Left renal pelvis (tissue), 4 donors: Measurements from ENCODE around the gene OMP. TPM values are rescaled to one million over a fixed set of nuclear protein-coding genes. Genes with fewer than 3 reads are reported as not detected.

Experiments
- DNase-seq, 4 donors: peaks; one replicate each; pipeline ENCODE4 v3.0.0-alpha.2; 2013; ENCODE audit warnings: low read depth in 4 of 4, low spot score in 3 of 4
- polyA plus RNA-seq, 4 donors: library from polyadenylated mRNA; unstranded; fragments of 120-200 nt; gene quantifications; one replicate each; pipeline ENCODE4 v1.2.1, GENCODE V29; 2013; ENCODE audit not compliant: insufficient read length in 4 of 4

The OMP gene
- polyA plus RNA-seq, 4 donors, result 0.50 to 0.53 TPM; not detected in 2

- no peak for DNase-seq
These were observed 33.9 kb upstream of the OMP start for GRCh38 chr11:77068457-77069335.

DNA sequence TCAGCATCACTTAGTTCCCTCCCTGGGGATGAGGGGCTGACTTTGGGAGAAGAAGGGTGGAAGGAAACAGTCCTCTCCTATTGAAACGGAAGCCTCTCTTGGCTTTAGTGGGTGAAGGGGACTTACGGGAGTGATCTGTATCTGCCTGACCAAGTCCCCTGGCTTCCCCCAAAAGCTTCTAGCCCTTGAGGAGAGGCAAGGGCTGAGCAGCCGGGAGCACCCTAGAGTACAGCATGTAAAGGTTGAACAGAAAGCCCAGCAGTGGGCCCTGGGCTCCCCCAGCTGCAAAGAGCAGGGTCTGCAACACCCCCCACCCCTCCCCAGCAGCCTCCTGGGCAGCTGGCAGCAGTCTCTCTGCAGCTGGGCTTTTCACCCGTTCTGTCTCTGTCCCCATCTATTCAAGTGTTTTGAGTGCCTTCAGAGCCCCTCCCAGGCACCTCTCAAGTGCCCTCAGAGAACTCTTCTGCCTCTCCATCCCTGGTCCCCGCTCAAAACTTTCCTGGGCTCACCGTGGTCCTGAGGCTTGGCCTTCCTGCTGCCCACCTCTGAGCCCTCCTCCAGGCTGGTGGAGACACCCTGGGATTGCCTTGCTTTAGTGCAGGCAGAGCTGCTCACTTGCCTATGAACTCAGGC lies 33.2 kb upstream of the OMP start:
- DNase-seq, result no peak

DNA sequence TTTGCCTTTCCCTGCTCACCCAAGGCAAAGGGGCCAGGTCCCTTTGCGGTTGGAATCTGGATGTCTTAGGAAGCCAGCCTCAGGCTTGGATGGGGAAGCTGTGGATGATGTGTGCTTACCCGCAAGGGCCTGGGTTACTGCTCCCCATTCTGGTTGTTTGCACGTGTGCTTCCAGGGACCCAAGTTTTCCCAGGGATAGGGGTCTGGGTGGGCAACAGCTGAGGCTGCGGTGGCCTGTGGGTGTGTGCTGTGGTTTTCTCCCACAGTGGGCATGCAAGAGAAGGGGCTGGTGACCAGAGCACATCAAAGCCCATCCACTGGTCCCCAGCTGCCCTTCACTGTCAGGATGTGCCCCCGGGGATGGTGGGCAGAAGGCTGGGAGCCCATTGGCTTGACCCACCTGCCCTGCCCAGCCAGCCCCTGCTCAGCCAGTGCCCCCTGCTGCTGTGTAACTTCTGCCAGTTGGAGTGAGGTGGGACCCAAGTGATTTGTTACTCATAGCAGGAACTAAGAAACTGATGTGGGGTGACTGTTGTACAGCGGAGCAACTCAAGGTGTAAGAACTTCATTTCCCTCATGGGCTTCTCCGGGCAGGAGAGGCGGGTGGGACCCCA lies 32.6 kb upstream of the OMP start:
- no peak for DNase-seq

DNA sequence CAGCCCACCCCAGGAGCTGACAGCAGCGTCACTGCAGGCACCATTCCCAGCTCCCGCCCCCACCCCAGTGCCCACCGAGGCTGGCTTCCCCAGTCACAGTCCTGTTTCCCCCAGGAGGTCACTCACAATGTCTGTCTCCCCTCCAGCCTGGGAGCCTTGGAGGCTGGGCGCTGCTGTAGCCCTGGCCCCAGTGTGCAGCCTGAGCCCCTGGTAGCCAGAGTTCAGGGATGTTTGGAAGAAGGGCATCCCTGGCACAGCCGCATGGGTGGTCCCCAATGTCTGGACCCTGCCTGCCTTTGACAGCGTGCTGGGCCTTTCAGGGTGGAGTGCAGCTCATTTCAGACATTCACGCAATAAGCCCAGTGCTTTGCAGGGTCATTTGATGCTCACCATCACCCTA lies 31.6 kb upstream of the OMP start:
- DNase-seq, result no peak

- DNase-seq, result no peak
These were observed 30.7 kb upstream of the OMP start for GRCh38 chr11:77071671-77072605.

- DNase-seq, result no peak
These were observed 29.8 kb upstream of the OMP start for GRCh38 chr11:77072851-77073327.

DNA sequence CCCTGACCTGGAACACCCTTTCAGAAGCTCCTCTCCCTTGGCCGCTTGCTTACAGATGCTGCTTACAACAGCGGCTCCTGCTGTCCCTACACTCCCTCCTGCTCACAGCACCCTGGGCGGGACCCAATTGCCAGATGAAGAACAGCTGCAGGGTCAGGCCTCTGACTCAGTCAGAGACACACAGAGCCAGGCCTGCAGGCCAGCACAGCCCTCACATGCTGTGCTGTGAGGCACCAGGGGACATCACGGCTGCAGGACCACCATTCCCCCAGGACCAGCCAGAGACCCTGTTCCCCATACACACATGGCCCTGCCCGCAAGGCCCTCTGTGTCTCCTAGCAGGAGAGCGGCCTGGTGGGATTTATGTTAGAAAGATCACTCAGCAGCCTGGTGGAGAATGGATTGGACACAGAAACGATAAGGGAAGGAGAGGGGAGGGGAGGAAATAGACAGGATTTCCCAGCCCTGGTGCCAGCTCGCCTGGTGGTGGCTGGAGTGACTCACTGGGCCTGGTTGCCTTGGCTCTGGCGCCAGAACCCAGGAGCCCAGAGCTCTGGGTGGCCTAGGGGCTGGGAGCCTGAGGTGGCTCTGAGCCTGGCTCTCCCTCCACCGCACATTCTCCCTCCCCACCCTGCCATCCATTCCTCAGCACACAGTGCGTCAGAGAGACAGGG lies 29.2 kb upstream of the OMP start:
- DNase-seq, result peak in 3 of 4 donors; percentile 57 to 67 (median 58)

GRCh38 chr11:77074205-77074604 lies 28.4 kb upstream of the OMP start:
- no peak for DNase-seq

DNA sequence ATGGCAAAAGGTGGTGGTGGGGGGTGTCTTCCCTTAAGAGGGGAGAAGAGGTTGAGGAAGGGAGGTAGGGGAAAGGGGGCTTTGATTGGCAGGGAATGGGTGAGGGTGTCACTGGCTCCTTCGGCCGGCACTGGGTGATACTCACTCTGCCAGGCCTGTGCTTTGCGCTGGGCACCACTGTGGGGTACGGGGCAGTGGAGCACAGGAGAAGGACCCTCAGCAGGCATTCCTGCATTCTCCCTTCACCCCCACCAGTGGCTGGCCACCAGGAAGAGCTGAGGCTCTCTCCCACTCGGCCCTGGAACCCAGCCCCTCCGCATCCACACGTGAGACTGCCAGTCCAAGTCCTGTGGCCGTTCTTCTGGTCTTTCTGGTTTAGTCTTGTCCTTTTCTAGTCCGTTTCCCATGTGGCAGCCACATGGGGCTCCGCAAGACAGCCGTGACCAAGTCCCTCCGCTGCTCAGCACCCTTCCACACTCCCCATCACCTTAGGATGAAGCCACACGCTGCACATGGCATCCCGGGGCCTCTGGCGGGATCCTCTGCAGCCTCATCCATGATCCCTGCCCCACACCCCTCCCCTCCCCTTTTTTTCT lies 27.9 kb upstream of the OMP start:
- no peak for DNase-seq

DNA sequence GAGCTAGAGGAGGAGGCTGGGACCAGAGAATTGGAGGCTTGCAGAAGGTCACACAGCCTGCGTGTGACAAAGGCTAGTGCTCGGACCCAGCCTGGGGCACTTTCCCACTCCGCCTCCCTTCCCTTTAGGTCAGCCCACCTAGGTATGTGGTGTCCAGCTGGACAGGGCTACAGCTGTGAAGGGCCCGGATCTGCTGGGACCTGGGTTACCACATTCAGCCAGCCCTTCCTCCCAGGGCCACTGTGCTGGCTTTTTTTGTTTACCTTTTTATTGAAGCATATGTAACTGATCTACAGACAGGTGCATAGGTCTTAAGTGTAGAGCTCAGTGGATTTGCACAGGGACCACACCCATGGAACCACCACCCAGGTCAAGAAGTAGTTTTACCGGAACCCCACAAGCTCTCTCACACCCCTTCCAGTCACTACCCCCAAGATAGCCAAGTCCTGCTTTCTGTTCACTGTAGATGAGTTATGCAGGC lies 27.2 kb upstream of the OMP start:
- DNase-seq, result no peak

- DNase-seq, result no peak
These were observed 23.0 kb upstream of the OMP start for GRCh38 chr11:77079666-77080065.

DNA sequence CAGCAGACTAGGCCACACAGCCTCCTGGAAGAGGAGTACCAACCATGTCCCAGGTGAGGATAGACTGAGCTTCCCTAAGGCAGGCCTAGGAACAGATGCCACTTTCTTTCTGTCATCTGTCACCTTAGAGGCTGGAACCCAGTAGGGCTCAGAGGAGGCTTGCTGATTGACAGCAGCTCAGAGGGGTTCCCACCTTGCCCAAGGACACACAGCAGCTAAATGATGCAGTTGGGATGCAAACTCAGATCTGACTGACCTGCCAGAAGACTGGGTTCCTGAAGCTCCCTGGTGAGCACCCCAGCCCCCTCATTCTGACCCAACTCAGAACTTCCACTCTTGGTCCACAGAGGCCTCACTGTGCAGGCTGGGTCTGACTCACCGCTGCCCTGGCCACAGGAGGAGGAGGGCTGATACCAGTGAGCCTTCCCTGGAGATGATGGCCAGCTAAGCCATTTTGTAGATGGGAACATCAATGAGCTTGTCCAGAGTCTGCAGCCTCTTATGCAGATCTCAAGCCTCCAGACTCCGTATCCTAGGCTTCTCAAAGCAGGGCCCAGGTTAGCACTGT lies 21.9 kb upstream of the OMP start:
- no peak for DNase-seq

- DNase-seq, result no peak
These were observed 21.2 kb upstream of the OMP start for GRCh38 chr11:77081381-77081851.

DNA sequence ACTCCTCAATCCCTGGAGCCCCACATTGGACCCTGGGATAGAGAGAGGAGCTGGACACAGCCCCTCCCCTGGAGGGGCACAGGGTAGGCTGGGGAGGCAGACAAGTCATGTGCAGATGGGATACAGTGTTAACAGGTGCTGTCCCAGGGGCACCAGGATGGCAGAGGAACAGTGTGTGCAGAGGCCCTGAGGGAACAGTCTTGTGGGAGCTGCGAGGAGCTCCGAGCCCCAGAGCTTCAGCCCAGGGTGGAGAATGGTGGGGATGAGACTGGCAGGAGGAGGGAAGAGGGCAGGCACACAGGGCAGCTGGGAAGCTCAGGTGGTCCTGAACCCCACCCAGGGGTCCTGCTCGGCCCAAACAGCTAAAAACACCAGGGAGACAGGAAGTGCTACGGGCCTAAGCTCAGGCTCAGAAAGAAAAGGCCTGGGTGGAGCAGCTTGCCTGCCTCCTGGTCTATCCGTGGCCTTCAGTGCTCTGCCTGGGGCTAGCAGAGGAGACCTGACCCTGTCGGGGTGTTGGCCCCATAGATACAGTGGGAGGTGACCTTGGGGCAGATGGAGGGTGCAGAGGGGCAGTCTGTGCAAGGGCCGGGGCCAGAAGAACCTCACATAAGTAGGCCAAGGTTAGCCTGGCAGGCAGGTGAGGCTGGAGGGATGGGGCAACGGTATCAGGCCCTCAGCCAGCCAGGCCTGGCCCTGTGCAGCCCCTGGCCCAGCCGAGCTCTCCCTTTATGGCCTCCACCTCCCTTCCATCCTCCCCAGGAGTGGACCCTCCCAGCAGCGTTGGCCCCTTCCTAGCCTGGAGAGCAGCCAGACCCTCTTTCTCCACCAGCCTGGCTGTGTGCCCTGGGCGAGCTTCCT lies 20.4 kb upstream of the OMP start:
- no peak for DNase-seq

DNA sequence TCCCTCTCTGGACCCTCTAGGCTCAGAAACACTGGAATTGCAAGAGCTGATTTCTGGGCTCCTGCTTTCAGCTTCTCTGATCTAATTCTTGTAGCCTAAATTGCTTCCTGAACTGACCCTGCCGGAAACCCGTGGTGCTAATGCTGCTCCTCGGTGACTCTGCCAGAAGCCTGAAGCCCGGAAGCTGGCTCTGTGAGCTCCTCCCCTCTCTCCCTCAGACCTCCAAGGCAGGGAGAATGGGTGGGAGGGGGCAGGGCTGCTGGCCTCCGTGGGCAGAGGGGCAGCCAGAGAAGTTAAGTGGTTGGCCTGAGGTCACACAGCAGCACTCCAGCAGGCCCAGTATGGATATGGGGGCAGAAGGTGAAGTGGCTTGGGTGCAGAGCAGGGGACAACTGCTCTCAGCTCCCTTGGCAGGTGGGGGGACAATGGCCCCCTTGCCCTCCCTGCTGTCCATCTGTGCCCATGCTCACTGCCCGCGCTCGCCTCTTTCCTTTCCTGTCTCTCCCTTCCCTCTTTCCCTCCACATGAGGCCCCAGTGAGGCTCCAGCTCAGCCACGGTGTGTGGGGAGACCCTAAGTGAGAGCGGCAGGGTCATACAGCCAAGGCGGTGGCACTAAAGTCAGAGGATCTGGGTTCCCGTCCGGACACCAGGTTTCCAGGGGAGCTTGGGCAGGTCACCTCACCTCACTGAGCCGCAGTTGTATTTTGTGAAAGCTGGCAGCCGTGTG lies 19.6 kb upstream of the OMP start:
- no peak for DNase-seq

DNA sequence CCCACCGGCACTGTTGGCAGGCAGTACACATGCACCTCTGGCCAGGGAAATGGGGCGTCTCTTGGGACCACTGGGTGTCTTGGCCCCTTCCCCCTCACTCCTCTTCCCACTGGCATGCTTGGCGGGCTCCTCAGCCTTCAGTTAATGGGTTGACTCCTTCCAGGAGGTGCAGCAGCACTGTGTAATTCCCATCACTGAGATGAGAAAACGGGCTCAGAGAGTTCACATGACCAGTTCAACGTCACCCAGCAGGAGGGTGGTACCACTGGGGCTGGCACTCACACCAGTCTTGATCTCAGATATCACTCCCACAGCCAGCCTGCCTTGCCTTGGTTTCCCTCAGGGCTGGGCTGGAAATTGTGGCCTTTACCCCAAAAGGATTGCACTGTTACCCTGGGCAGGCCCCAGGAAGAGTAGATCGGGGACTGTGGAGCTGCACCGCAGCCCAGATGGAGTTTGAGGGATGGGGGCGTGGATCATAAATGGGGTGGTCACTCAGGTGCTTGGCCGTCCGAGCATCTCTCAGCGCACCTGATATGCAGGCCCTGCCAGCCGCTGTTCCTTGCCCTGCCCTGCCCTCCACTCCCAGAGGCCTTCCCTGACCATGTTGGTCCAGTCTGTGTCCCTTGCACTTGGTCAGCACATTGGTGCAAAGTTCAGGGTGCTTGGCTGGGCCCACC lies 18.9 kb upstream of the OMP start:
- no peak for DNase-seq
